BE2C (cell line): Measurements from ENCODE around the gene RELB.

Experiments
- DNase-seq: peaks from one replicate; pipeline ENCODE4 v3.0.0-alpha.2; 2020
- H3K27me3 ChIP-seq: fragments of 250-450 bp; sonication (Bioruptor Pico); 2 replicates; pipeline ENCODE4 v1.5.1; 2020; ENCODE audit warnings: mild to moderate bottlenecking
- H3K36me3 ChIP-seq: fragments of 250-450 bp; sonication (Bioruptor Pico); 2 replicates; pipeline ENCODE4 v1.5.1; 2020; ENCODE audit warnings: mild to moderate bottlenecking
- H3K4me1 ChIP-seq: fragments of 250-450 bp; sonication (Bioruptor Pico); 2 replicates; pipeline ENCODE4 v1.5.1; 2020
- H3K4me3 ChIP-seq: 2 replicates; pipeline ENCODE4 v1.5.1; 2011; ENCODE audit warnings: low read depth, low read length
- H3K9me3 ChIP-seq: fragments of 250-450 bp; sonication (Bioruptor Pico); 2 replicates; pipeline ENCODE4 v1.5.1; 2020
- CTCF ChIP-seq: IDR thresholded peaks from 2 replicates; pipeline ENCODE4 v1.5.1; 2012; ENCODE audit warnings: mild to moderate bottlenecking, low read depth, low read length

Gene RELB

GRCh38 chr19:45079063-45079910 is 78.0 kb downstream of the RELB start, which contains the start of gene GEMIN7:
GEMIN7 (plus strand) TSS chr19:45079260; CDS start chr19:45090115, 10,855 bp downstream.
- no peak for TF ChIP-seq CTCF

GRCh38 chr19:45079911-45080370 is 78.7 kb downstream of the RELB start:
- Histone ChIP-seq H3K4me1 (peaks cover 5% of the 10 kb centered on the region), H3K4me3 (peak overlapping the region; percentile 100)
- DNase-seq, result no peak

More at GRCh38 chr19:45079063-45079910, 78.0 kb downstream of the RELB start, which contains the start of gene GEMIN7:
- H3K9me3 ChIP-seq, result no peaks in the 10 kb centered on the region
- H3K36me3 ChIP-seq, result peaks cover 17% of the 10 kb centered on the region
- H3K4me1 ChIP-seq, result peaks cover 7% of the 10 kb centered on the region
- H3K4me3 ChIP-seq, result peak within 1 kb of the TSS; percentile 100
- no peaks in the 10 kb centered on the region for H3K27me3 ChIP-seq
- DNase-seq, result peak; percentile 89

GRCh38 chr19:45082170-45082569 is 80.9 kb downstream of the RELB start:
- DNase-seq, result no peak
- Histone ChIP-seq H3K4me3 (no peak overlapping the region), H3K27me3 (no peaks in the 10 kb centered on the region), H3K4me1 (no peaks in the 10 kb centered on the region; the same call in 1 of the 2 replicates), H3K9me3 (no peaks in the 10 kb centered on the region), H3K36me3 (peaks cover 28% of the 10 kb centered on the region)
- TF ChIP-seq CTCF, result no peak

More at GRCh38 chr19:45079911-45080370, 78.7 kb downstream of the RELB start:
- H3K9me3 ChIP-seq, result no peaks in the 10 kb centered on the region
- no peak for TF ChIP-seq CTCF
- H3K27me3 ChIP-seq, result no peaks in the 10 kb centered on the region
- H3K36me3 ChIP-seq, result peaks cover 22% of the 10 kb centered on the region

GRCh38 chr19:45086480-45086879 is 85.2 kb downstream of the RELB start:
- Histone ChIP-seq H3K27me3 (no peaks in the 10 kb centered on the region), H3K36me3 (peaks cover 34% of the 10 kb centered on the region), H3K4me1 (no peaks in the 10 kb centered on the region), H3K4me3 (no peak overlapping the region), H3K9me3 (no peaks in the 10 kb centered on the region)
- DNase-seq, result no peak
- TF ChIP-seq CTCF, result no peak

- Histone ChIP-seq H3K27me3 (no peaks in the 10 kb centered on the region), H3K4me3 (no peak overlapping the region), H3K4me1 (no peaks in the 10 kb centered on the region), H3K9me3 (no peaks in the 10 kb centered on the region), H3K36me3 (peaks cover 26% of the 10 kb centered on the region)
- TF ChIP-seq CTCF, result no peak
- DNase-seq, result no peak
Measured at GRCh38 chr19:45087531-45087930, 86.3 kb downstream of the RELB start.
